Bronchial epithelial cell (primary cell): Measurements from ENCODE around the gene CD248. TPM values are rescaled to one million over a fixed set of nuclear protein-coding genes. Genes with fewer than 3 reads are reported as not detected.

Experiments used
- DNase-seq: peaks from one replicate; pipeline ENCODE4 v3.0.0-alpha.2; 2010; ENCODE audit warnings: low read depth
- FAIRE-seq: peaks from 2 replicates; lab custom pipeline; 2011; peaks lifted over from hg19 to GRCh38; lab: Jason Lieb, UNC
- H3K27me3 ChIP-seq: 2 replicates; pipeline ENCODE4 v1.5.1; 2011; ENCODE audit warnings: low read length; ENCODE audit not compliant: control insufficient read depth, insufficient read depth
- H3K36me3 ChIP-seq: 2 replicates; pipeline ENCODE4 v1.5.1; 2011; ENCODE audit warnings: low read length; ENCODE audit not compliant: control insufficient read depth, insufficient read depth
- H3K4me3 ChIP-seq: 2 replicates; pipeline ENCODE4 v1.5.1; 2011; ENCODE audit warnings: mild to moderate bottlenecking, low read depth, low read length, control low read depth
- CTCF ChIP-seq: IDR thresholded peaks from 2 replicates; pipeline ENCODE4 v1.5.1; 2011; ENCODE audit warnings: mild to moderate bottlenecking, moderate library complexity, low read length, control low read depth, inconsistent platforms; ENCODE audit not compliant: insufficient read depth, severe bottlenecking
- total RNA-seq: library from RNA; depleted of rRNA; stranded (reverse); fragments of >200 nt; gene quantifications from 2 replicates; pipeline ENCODE4 v1.2.1, GENCODE V29; 2014

The CD248 gene
- total RNA-seq, 1 donor from 2014 or later, result under 0.01 TPM

DNA sequence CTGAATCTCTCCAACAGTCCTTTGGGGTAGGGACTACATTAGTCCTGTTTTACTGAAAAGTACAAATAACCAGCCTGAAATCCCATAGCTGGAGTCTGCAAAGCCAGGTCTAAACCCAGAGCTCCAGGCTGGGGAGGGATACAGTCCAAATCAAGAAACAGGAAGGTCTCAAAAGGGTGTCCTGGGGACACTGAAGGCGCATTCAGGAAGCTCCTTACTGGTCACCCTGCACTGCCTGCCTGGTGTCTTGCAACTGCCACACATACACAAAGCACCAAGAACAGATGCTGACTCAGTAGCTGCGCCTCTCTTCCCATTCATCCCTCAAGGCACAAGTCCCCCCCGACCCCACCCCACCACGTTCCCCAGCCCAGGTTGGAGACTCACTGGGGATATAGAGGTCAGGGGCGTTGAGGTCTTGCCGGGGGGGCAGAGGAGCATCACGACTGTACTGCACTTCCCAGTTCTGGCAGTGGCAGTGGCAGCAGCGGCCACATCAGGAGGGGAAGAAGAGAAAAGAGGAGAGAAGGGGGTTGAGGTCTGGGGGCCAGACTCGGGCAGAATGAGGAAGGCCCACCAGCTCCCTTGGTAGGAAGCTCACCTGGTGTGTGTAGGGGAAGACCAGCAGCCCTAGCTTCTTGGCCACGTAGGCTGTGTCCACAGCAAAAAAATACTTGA lies 29.5 kb downstream of the CD248 start:
- TF ChIP-seq CTCF, result no peak
- H3K36me3 ChIP-seq, result peaks cover 16% of the 10 kb centered on the region
- no peak for DNase-seq
- peaks cover 3% of the 10 kb centered on the region for H3K27me3 ChIP-seq
- no peak overlapping the region for H3K4me3 ChIP-seq
- FAIRE-seq, result no peak

GRCh38 chr11:66286699-66287098 lies 30.1 kb downstream of the CD248 start:
- TF ChIP-seq CTCF, result no peak
- Histone ChIP-seq H3K36me3 (peaks cover 16% of the 10 kb centered on the region), H3K4me3 (no peak overlapping the region), H3K27me3 (peaks cover 3% of the 10 kb centered on the region)
- FAIRE-seq (no peak), DNase-seq (no peak)

- no peak for DNase-seq
- H3K4me3 ChIP-seq, result no peak overlapping the region
- H3K36me3 ChIP-seq, result peaks cover 16% of the 10 kb centered on the region
- TF ChIP-seq CTCF, result no peak
- FAIRE-seq, result no peak
- H3K27me3 ChIP-seq, result no peaks in the 10 kb centered on the region
These were observed 31.4 kb downstream of the CD248 start for GRCh38 chr11:66285250-66285947.

GRCh38 chr11:66284526-66285078 lies 32.2 kb downstream of the CD248 start:
- no peak for TF ChIP-seq CTCF
- FAIRE-seq, result no peak
- H3K36me3 ChIP-seq, result peaks cover 16% of the 10 kb centered on the region
- H3K27me3 ChIP-seq, result no peaks in the 10 kb centered on the region
- DNase-seq, result no peak
- H3K4me3 ChIP-seq, result no peak overlapping the region

DNA sequence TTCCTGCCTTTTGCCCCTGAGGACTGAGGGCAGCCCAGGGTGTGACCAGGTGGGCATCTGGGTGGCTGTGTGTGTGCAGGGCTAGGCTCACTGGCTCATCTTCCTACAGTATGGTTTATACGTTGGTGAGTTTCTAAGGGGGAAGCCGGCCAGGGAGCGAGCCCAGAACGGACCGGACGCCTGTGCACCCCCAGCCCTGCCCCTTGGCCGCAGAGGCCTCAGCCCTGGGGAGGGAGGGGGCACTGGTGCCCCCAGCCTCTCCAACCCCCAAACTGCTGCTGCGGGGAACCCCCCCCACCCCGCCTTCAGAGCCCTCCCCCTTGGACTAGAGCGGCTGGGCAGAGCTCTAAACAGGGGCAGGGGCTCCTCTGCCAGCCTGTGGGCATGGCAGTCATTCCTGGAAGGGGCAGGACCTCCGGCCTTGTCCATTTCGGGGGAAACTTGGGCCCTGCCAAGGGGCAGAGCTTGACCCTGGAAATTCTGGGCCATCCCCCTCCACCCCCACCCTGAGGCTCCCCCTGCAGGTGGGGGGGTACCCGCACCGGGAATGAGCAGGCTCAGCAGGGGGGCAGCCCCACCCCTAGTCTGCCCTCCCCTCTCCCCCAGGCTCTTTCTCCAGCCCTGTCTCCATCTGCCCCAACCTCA lies 33.3 kb downstream of the CD248 start:
- no peak for FAIRE-seq

More for the DNA sequence above, 33.3 kb downstream of the CD248 start:
- DNase-seq, result no peak
- Histone ChIP-seq H3K27me3 (no peaks in the 10 kb centered on the region), H3K4me3 (no peak overlapping the region), H3K36me3 (peaks cover 16% of the 10 kb centered on the region)
- no peak for TF ChIP-seq CTCF
